HEK293 (cell line): ENCODE measurements around the gene UPB1.

Experiments used
- CTCF ChIA-PET: fragments of 350-600 bp; formaldehyde crosslinking; extraction: SDS; loops from one replicate; lab custom pipeline; 2021; ENCODE audit warnings: antibody characterized with exemption; lab: Yijun Ruan, JAX
- POLR2A ChIA-PET: fragments of 300-600 bp; formaldehyde crosslinking; extraction: SDS; loops from one replicate; lab custom pipeline; 2020; ENCODE audit warnings: antibody characterized with exemption, inconsistent platforms; lab: Yijun Ruan, JAX
- H3K27ac ChIP-seq: fragments of 200-500 bp; sonication (Bioruptor generic); 2 replicates; pipeline ENCODE4 v1.5.1; 2014; ENCODE audit warnings: low read depth, low read length, control low read depth, inconsistent platforms; ENCODE audit errors: extremely low read depth
- H3K36me3 ChIP-seq, 2 experiments: fragments of 200-500 bp in 1 of 2; sonication (Bioruptor generic) in 1 of 2; 1 replicate in 1 of 2; 2 replicates in 1 of 2; pipeline ENCODE4 v1.5.1; 2014 to 2017; ENCODE audit warnings: inconsistent platforms in 2 of 2, low read length in 2 of 2; ENCODE audit not compliant: control insufficient read depth in 2 of 2, insufficient read depth in 1 of 2
- H3K4me1 ChIP-seq: fragments of 200-500 bp; sonication (Bioruptor generic); 2 replicates; pipeline ENCODE4 v1.5.1; 2014; ENCODE audit warnings: mild to moderate bottlenecking, low read length, inconsistent platforms; ENCODE audit not compliant: control insufficient read depth, insufficient read depth
- H3K4me3 ChIP-seq: 2 replicates; pipeline ENCODE4 v1.5.1; 2011; ENCODE audit warnings: low read depth, mild to moderate bottlenecking, control low read depth, low read length, moderate library complexity
- H3K9me3 ChIP-seq: fragments of 200-500 bp; sonication (Bioruptor generic); 2 replicates; pipeline ENCODE4 v1.5.1; 2014; ENCODE audit warnings: low read depth, low read length, inconsistent platforms; ENCODE audit not compliant: control insufficient read depth, insufficient read depth
- BCL6B ChIP-seq: fragments of 450-650 bp; formaldehyde crosslinking; IDR thresholded peaks from 2 replicates; pipeline ENCODE4 v1.5.1; 2017; ENCODE audit warnings: missing biosample characterization, missing genetic modification characterization
- HOXC10 ChIP-seq: sonication (generic); formaldehyde crosslinking; IDR thresholded peaks from 2 replicates; pipeline ENCODE4 v1.8.1; 2023; ENCODE audit warnings: mild to moderate bottlenecking, missing genetic modification reagents
- IKZF3 ChIP-seq: fragments of 450-650 bp; IDR thresholded peaks from 2 replicates; pipeline ENCODE4 v1.5.0; 2018; ENCODE audit warnings: missing biosample characterization, mild to moderate bottlenecking, missing genetic modification characterization, moderate library complexity
- PRDM4 ChIP-seq: fragments of 450-650 bp; formaldehyde crosslinking; IDR thresholded peaks from 2 replicates; pipeline ENCODE4 v1.5.1; 2017; ENCODE audit warnings: missing biosample characterization, missing genetic modification characterization
- TCF7L2 ChIP-seq: IDR thresholded peaks from 2 replicates; pipeline ENCODE4 v1.6.1; 2011; ENCODE audit warnings: low read depth, mild to moderate bottlenecking, inconsistent platforms, low read length, moderate library complexity, borderline replicate concordance
- ZBTB20 ChIP-seq: fragments of 450-650 bp; formaldehyde crosslinking; IDR thresholded peaks from 2 replicates; pipeline ENCODE4 v1.5.1; 2016; ENCODE audit warnings: missing biosample characterization, missing genetic modification characterization
- ZBTB8A ChIP-seq: fragments of 450-650 bp; formaldehyde crosslinking; IDR thresholded peaks from 2 replicates; pipeline ENCODE4 v1.5.1; 2016; ENCODE audit warnings: missing biosample characterization, missing genetic modification characterization
- ZNF133 ChIP-seq: fragments of 450-650 bp; formaldehyde crosslinking; IDR thresholded peaks from 2 replicates; pipeline ENCODE4 v1.5.1; 2016; ENCODE audit warnings: missing biosample characterization, missing genetic modification characterization
- ZNF138 ChIP-seq: fragments of 450-650 bp; formaldehyde crosslinking; IDR thresholded peaks from 2 replicates; pipeline ENCODE4 v1.5.1; 2016; ENCODE audit warnings: missing biosample characterization, missing genetic modification characterization, borderline replicate concordance
- ZNF175 ChIP-seq: fragments of 450-650 bp; formaldehyde crosslinking; IDR thresholded peaks from 2 replicates; pipeline ENCODE4 v1.5.1; 2016; ENCODE audit warnings: missing biosample characterization, missing genetic modification characterization
- ZNF184 ChIP-seq: fragments of 450-650 bp; IDR thresholded peaks from 2 replicates; pipeline ENCODE4 v1.5.1; 2018; ENCODE audit warnings: missing biosample characterization, mild to moderate bottlenecking, missing genetic modification characterization
- ZNF223 ChIP-seq: fragments of 450-650 bp; formaldehyde crosslinking; IDR thresholded peaks from 2 replicates; pipeline ENCODE4 v1.5.1; 2016; ENCODE audit warnings: missing biosample characterization, missing genetic modification characterization
- ZNF404 ChIP-seq: fragments of 450-650 bp; formaldehyde crosslinking; IDR thresholded peaks from 2 replicates; pipeline ENCODE4 v1.5.1; 2017; ENCODE audit warnings: missing biosample characterization, missing genetic modification characterization
- ZNF488 ChIP-seq: fragments of 450-650 bp; formaldehyde crosslinking; IDR thresholded peaks from 2 replicates; pipeline ENCODE4 v1.5.1; 2016; ENCODE audit warnings: missing biosample characterization, missing genetic modification characterization
- ZNF621 ChIP-seq: fragments of 450-650 bp; formaldehyde crosslinking; IDR thresholded peaks from 2 replicates; pipeline ENCODE4 v1.5.1; 2017; ENCODE audit warnings: missing biosample characterization, missing genetic modification characterization
- ZNF704 ChIP-seq: fragments of 450-650 bp; formaldehyde crosslinking; IDR thresholded peaks from 2 replicates; pipeline ENCODE4 v1.5.1; 2016; ENCODE audit warnings: missing biosample characterization, missing genetic modification characterization
- ZSCAN16 ChIP-seq: fragments of 450-650 bp; formaldehyde crosslinking; IDR thresholded peaks from 2 replicates; pipeline ENCODE4 v1.5.1; 2016; ENCODE audit warnings: missing biosample characterization, missing genetic modification characterization
- TF ChIP-seq, protein P1 (sequence below): fragments of 450-650 bp; formaldehyde crosslinking; IDR thresholded peaks from 2 replicates; pipeline ENCODE4 v1.5.1; 2016; ENCODE audit warnings: missing biosample characterization, missing genetic modification characterization
- TF ChIP-seq, protein P2 (sequence below): fragments of 450-650 bp; formaldehyde crosslinking; IDR thresholded peaks from 2 replicates; pipeline ENCODE4 v1.5.1; 2016; ENCODE audit warnings: missing biosample characterization, missing genetic modification characterization
- TF ChIP-seq, protein P3 (sequence below): fragments of 450-650 bp; formaldehyde crosslinking; IDR thresholded peaks from 2 replicates; pipeline ENCODE4 v1.5.1; 2016; ENCODE audit warnings: missing biosample characterization, missing genetic modification characterization

Gene UPB1

DNA sequence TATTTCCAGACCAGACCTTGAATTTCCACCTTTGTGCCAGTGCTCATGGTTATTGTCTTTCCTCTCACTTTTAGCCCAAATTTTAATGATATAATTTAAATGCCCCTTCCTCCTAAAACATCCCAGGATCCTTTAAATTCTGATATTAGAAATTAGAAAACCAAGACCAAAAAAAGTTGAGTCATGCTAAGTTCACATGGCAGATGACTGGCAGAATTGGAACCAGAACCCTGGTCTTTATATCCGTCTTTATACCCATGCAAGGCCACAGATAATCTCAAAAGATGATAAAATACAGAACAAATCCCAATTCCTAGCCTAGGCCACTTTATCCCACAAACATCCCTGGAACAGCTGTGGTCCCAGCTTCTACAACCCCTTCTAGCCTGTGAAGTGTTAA lies 41.3 kb upstream of the UPB1 start:
- Histone ChIP-seq H3K4me3 (no peak overlapping the region), H3K9me3 (no peaks in the 10 kb centered on the region), H3K4me1 (no peaks in the 10 kb centered on the region), H3K27ac (no peak overlapping the region), H3K36me3 (no peaks in the 10 kb centered on the region)
- ChIA-PET POLR2A (no interaction called here), CTCF (no interaction called here)
- TF ChIP-seq ZNF488 (tag by site-specific recombination) (no peak), ZNF621 (tag by site-specific recombination) (no peak), ZNF138 (tag by site-specific recombination) (no peak), ZNF223 (tag by site-specific recombination) (no peak), ZNF175 (no peak), ZBTB20 (tag by site-specific recombination) (no peak), ZBTB8A (tag by site-specific recombination) (no peak), IKZF3 (tag by site-specific recombination) (no peak), ZNF184 (tag by site-specific recombination) (no peak)
- TF ChIP-seq, protein P1, sequence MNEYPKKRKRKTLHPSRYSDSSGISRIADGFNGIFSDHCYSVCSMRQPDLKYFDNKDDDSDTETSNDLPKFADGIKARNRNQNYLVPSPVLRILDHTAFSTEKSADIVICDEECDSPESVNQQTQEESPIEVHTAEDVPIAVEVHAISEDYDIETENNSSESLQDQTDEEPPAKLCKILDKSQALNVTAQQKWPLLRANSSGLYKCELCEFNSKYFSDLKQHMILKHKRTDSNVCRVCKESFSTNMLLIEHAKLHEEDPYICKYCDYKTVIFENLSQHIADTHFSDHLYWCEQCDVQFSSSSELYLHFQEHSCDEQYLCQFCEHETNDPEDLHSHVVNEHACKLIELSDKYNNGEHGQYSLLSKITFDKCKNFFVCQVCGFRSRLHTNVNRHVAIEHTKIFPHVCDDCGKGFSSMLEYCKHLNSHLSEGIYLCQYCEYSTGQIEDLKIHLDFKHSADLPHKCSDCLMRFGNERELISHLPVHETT = no peak

GRCh38 chr22:24455039-24455438 lies 40.1 kb upstream of the UPB1 start:
- ChIA-PET POLR2A (no interaction called here), CTCF (interaction anchor here (0.7 to 2.1 kb wide), 2 partner anchors 17 to 114 kb away, joined by 4 to 6 read pairs; no protein-coding TSS in a partner anchor)
- TF ChIP-seq ZSCAN16 (tag by site-specific recombination) = no peak
- TF ChIP-seq ZNF704 = no peak
- TF ChIP-seq, protein P2, sequence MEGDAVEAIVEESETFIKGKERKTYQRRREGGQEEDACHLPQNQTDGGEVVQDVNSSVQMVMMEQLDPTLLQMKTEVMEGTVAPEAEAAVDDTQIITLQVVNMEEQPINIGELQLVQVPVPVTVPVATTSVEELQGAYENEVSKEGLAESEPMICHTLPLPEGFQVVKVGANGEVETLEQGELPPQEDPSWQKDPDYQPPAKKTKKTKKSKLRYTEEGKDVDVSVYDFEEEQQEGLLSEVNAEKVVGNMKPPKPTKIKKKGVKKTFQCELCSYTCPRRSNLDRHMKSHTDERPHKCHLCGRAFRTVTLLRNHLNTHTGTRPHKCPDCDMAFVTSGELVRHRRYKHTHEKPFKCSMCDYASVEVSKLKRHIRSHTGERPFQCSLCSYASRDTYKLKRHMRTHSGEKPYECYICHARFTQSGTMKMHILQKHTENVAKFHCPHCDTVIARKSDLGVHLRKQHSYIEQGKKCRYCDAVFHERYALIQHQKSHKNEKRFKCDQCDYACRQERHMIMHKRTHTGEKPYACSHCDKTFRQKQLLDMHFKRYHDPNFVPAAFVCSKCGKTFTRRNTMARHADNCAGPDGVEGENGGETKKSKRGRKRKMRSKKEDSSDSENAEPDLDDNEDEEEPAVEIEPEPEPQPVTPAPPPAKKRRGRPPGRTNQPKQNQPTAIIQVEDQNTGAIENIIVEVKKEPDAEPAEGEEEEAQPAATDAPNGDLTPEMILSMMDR (tag by site-specific recombination) = no peak
- TF ChIP-seq ZNF133 (tag by site-specific recombination) = no peak
- no peak overlapping the region for H3K27ac ChIP-seq
- peaks cover 3% of the 10 kb centered on the region; the same call in 1 of the 2 replicates for H3K4me1 ChIP-seq
- no peaks in the 10 kb centered on the region for H3K9me3 ChIP-seq
- no peak overlapping the region for H3K4me3 ChIP-seq
- no peaks in the 10 kb centered on the region for H3K36me3 ChIP-seq

- Histone ChIP-seq H3K4me3 (no peak overlapping the region), H3K4me1 (peaks cover 3% of the 10 kb centered on the region; the same call in 1 of the 2 replicates), H3K36me3 (no peaks in the 10 kb centered on the region), H3K27ac (no peak overlapping the region), H3K9me3 (no peaks in the 10 kb centered on the region)
- POLR2A ChIA-PET = no interaction called here
- CTCF ChIA-PET = interaction anchor here (0.6 to 2.1 kb wide), 4 partner anchors 10 to 115 kb away, joined by 3 to 6 read pairs (median 4); no protein-coding TSS in a partner anchor
- no peak for TF ChIP-seq TCF7L2
- TF ChIP-seq, protein P3, sequence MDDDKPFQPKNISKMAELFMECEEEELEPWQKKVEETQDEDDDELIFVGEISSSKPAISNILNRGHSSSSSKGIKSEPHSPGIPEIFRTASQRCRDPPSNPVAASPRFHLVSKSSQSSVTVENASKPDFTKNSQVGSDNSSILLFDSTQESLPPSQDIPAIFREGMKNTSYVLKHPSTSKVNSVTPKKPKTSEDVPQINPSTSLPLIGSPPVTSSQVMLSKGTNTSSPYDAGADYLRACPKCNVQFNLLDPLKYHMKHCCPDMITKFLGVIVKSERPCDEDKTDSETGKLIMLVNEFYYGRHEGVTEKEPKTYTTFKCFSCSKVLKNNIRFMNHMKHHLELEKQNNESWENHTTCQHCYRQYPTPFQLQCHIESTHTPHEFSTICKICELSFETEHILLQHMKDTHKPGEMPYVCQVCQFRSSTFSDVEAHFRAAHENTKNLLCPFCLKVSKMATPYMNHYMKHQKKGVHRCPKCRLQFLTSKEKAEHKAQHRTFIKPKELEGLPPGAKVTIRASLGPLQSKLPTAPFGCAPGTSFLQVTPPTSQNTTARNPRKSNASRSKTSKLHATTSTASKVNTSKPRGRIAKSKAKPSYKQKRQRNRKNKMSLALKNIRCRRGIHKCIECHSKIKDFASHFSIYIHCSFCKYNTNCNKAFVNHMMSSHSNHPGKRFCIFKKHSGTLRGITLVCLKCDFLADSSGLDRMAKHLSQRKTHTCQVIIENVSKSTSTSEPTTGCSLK = no peak
- no peak for TF ChIP-seq PRDM4
- no peak for TF ChIP-seq ZNF404 (tag by site-specific recombination)
- no peak for TF ChIP-seq HOXC10 (CRISPR knock-in tag)
- no peak for TF ChIP-seq ZSCAN16 (tag by site-specific recombination)
- no peak for TF ChIP-seq BCL6B (tag by site-specific recombination)
Measured at GRCh38 chr22:24455751-24456426, 39.2 kb upstream of the UPB1 start.
